Choroid plexus epithelial cell (primary cell): ENCODE data around the gene SLC35A1.

Source experiments
- DNase-seq: peaks from one replicate; pipeline ENCODE4 v3.0.0-alpha.2; 2010; ENCODE audit warnings: low read depth
- H3K4me3 ChIP-seq: 2 replicates; pipeline ENCODE4 v1.5.1; 2011; ENCODE audit warnings: low read depth, mild to moderate bottlenecking, control low read depth, low read length, moderate library complexity
- CTCF ChIP-seq: conservative IDR thresholded peaks from 2 replicates; pipeline ENCODE4 v1.5.1; 2011; ENCODE audit warnings: low read depth, mild to moderate bottlenecking, control low read depth, inconsistent platforms, low read length, moderate library complexity

Gene SLC35A1

DNA sequence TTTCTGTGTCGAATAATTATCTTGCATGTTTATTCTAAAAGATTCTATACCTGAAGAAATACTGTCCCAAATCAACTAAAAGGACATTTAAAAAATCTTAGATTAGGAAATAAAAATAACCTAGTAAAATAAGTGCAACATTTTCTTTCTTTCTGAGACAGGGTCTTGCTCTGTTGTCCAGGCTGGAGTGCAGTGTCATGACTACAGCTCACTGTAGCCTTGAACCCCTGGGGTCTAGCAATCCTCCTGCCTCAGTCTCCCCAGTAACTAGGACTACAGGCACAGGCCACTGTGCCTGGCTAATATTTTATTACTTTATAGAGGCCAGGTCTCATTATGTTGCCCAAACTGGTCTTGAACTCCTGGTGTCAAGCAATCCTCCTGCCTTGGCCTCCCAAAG is 68.3 kb downstream of the SLC35A1 start:
- no peak for TF ChIP-seq CTCF
- no peak for DNase-seq
- H3K4me3 ChIP-seq = no peak overlapping the region

GRCh38 chr6:87541744-87542143 is 69.0 kb downstream of the SLC35A1 start:
- no peak overlapping the region for H3K4me3 ChIP-seq
- peak; percentile 46 for DNase-seq
- no peak for TF ChIP-seq CTCF

GRCh38 chr6:87543696-87544473 is 71.1 kb downstream of the SLC35A1 start:
- no peak for TF ChIP-seq CTCF
- DNase-seq = no peak
- H3K4me3 ChIP-seq = no peak overlapping the region

GRCh38 chr6:87544474-87544735 is 71.6 kb downstream of the SLC35A1 start:
- TF ChIP-seq CTCF = no peak
- no peak for DNase-seq
- no peak overlapping the region for H3K4me3 ChIP-seq

DNA sequence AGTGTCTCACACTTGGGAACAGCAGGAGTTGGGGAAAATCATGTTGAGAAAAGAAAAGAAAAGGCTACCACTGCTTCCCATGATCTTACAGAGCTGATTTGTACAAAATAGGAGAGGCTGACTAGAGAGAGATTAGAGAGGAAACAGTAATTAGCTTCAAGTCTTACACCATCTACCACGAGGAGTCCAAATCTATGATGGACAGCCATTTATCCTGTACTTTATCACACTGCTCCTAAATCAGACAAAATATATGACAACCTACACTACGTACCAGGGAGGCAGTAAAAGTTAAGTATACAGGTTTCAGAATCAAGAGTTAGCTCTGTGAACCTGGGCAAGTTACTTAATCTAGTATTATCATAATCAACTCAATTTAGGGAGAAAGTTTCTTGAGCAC is 79.0 kb downstream of the SLC35A1 start:
- no peak for TF ChIP-seq CTCF
- DNase-seq = no peak

DNA sequence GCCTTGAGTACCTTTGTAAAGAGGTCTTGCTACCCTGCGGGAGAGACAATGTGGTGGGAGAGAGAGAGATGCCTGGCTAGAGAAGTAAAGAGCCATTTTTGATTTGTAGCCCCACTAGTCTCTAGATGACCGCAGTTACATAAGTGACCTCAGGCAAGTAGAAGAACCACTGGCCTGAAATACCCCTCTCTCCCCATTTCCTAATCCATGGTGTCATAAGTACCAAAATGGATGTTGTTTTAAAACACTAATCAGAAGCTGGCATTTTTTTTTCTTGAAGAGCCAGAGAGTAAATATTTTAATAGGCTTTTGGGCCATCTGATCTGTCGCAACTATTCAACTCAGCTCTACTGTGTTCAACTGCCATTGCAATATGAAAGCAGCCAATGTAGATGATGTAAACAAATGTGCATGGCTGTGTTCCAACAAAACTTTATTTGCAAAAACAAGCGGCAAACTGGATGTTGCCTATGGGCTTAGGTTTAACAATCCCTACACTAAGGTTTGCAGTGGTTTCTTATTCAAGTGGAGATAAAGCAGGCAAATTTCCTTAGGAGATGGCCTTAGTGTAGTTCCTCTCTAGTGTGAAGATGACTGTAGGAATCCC is 80.5 kb downstream of the SLC35A1 start:
- H3K4me3 ChIP-seq = no peak overlapping the region
- no peak for TF ChIP-seq CTCF
- DNase-seq = no peak

More for the DNA sequence above, 79.0 kb downstream of the SLC35A1 start:
- no peak overlapping the region for H3K4me3 ChIP-seq

DNA sequence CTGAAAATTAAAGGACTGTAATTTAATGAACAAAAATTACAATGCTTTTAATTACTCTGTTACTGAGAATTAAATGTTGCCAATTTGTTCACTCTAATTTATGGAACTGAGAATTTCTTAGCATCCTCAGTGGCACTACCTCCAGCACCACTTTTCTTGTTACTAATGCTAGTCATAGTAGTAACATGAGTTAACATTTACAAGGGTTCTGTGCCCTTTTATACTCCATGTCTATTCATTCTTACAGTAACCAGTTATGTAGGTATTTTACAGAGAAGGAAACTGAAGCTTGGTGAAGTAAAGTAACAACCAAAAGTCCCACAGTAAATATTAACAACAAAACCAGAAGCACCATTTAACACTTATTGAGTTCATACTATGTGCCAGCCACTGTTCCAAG is 82.7 kb downstream of the SLC35A1 start:
- H3K4me3 ChIP-seq = no peak overlapping the region
- DNase-seq = no peak
- TF ChIP-seq CTCF = no peak
